ENCODE results near the gene DZIP3. TPM values are rescaled to one million over a fixed set of nuclear protein-coding genes. Genes with fewer than 3 reads are reported as not detected.
A peak's percentile ranks its signal among the peaks of the same experiment; 100 is the strongest.

The DZIP3 gene
- total and polyA plus RNA-seq, 2 of the 8 experiments (the other 6 are each of a cell fraction or from before 2014, with no cell fraction given): 10.4 to 24.3 TPM

- TF ChIP-seq BRCA1 (IDR thresholded peaks at IDR 0.05; ENCODE audit: low read depth, low read length) (no peak), EP300 (IDR thresholded peaks at IDR 0.05; ENCODE audit: borderline replicate concordance in 1 of 2, low read depth in 2 of 2, low read length in 2 of 2) (no peak), EZH2 (IDR thresholded peaks at IDR 0.05; ENCODE audit: low read depth, low read length, severe bottlenecking) (no peak), RNF2 (IDR thresholded peaks at IDR 0.05; ENCODE audit: borderline replicate concordance, low read depth, low read length, missing control alignments, poor library complexity, severe bottlenecking) (no peak), EGR1 (IDR thresholded peaks at IDR 0.05; ENCODE audit: borderline replicate concordance, low read depth, low read length) (no peak), CEBPB (IDR thresholded peaks at IDR 0.05; ENCODE audit: low read depth, low read length) (0 out of 2 replicates have a peak, but pooled peaks have one; percentile 18), SRF (IDR thresholded peaks at IDR 0.05; ENCODE audit: low read depth, low read length) (no peak), NANOG (IDR thresholded peaks at IDR 0.05; ENCODE audit: insufficient read depth, low read depth, low read length, poor library complexity, severe bottlenecking) (no peak), CREB1 (IDR thresholded peaks at IDR 0.05) (no peak), JUN (IDR thresholded peaks at IDR 0.05; ENCODE audit: low read depth, low read length) (no peak), JUND (IDR thresholded peaks at IDR 0.05; ENCODE audit: low read length) (no peak), RXRA (IDR thresholded peaks at IDR 0.05; ENCODE audit: insufficient read depth, low read depth, low read length) (no peak), RAD21 (IDR thresholded peaks at IDR 0.05 in 1 of 2, conservative IDR thresholded peaks at IDR 0.05 in 1 of 2; ENCODE audit: low read depth in 2 of 2, low read length in 2 of 2) (peak; percentile 83 to 87), CBX5 (IDR thresholded peaks at IDR 0.05; ENCODE audit: low read depth, low read length) (no peak), BACH1 (IDR thresholded peaks at IDR 0.05; ENCODE audit: low read length) (no peak)
- TF ChIP-seq, protein P1, sequence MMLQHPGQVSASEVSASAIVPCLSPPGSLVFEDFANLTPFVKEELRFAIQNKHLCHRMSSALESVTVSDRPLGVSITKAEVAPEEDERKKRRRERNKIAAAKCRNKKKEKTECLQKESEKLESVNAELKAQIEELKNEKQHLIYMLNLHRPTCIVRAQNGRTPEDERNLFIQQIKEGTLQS (IDR thresholded peaks at IDR 0.05; ENCODE audit: insufficient read depth, low read depth, low read length): no peak
Observed at GRCh38 chr3:108662142-108662738, 72.7 kb downstream of the DZIP3 start (continued).

All from H1 (cell line).